ENCODE data around the gene SV2B. TPM values are rescaled to one million over a fixed set of nuclear protein-coding genes. Genes with fewer than 3 reads are reported as not detected.

The SV2B gene
- total RNA-seq, 1 experiment from 2014 or later, result 1.4 TPM

GRCh38 chr15:91072161-91072560 is 27.9 kb upstream of the SV2B start:
- Mint-ChIP-seq H3K4me1 (no peaks in the 10 kb centered on the region), H3K4me3 (no peak overlapping the region), H3K27ac (no peak overlapping the region), H3K36me3 (no peaks in the 10 kb centered on the region), H3K9me3 (no peaks in the 10 kb centered on the region), H3K27me3 (ENCODE audit: low read depth) (no peaks in the 10 kb centered on the region; the same call in 1 of the 2 replicates)
- TF ChIP-seq ERG (CRISPR knock-in tag; IDR thresholded peaks at IDR 0.05) (no peak), CDX4 (CRISPR knock-in tag; IDR thresholded peaks at IDR 0.05; ENCODE audit: borderline replicate concordance) (no peak), HMGXB4 (CRISPR knock-in tag; IDR thresholded peaks at IDR 0.05) (no peak), ZNF416 (CRISPR knock-in tag; IDR thresholded peaks at IDR 0.05) (no peak), TP53 (CRISPR knock-in tag; IDR thresholded peaks at IDR 0.05) (no peak), SMAD4 (CRISPR knock-in tag; IDR thresholded peaks at IDR 0.05) (no peak), CREM (CRISPR knock-in tag; IDR thresholded peaks at IDR 0.05) (no peak), NR1H2 (CRISPR knock-in tag; IDR thresholded peaks at IDR 0.05) (no peak), USF1 (CRISPR knock-in tag; IDR thresholded peaks at IDR 0.05) (no peak), ELF4 (CRISPR knock-in tag; IDR thresholded peaks at IDR 0.05; ENCODE audit: low read depth) (no peak), STAT6 (CRISPR knock-in tag; conservative IDR thresholded peaks at IDR 0.05; ENCODE audit: low read depth) (no peak), JAZF1 (CRISPR knock-in tag; IDR thresholded peaks at IDR 0.05) (no peak), MXD4 (CRISPR knock-in tag; IDR thresholded peaks at IDR 0.05; ENCODE audit: borderline replicate concordance) (no peak), IRF2 (CRISPR knock-in tag; IDR thresholded peaks at IDR 0.05; ENCODE audit: borderline replicate concordance, low read depth) (no peak), TEAD1 (CRISPR knock-in tag; IDR thresholded peaks at IDR 0.05) (no peak), NR2C2 (CRISPR knock-in tag; IDR thresholded peaks at IDR 0.05) (no peak)
- ChIA-PET POLR2A (no interaction called here), CTCF (interaction anchor here (1.6 kb wide), 1 partner anchor 200 kb away, joined by 4 read pairs; no protein-coding TSS in a partner anchor)
- ATAC-seq (no peak), DNase-seq (ENCODE audit: low spot score) (no peak)

GRCh38 chr15:91073077-91073476 is 27.0 kb upstream of the SV2B start:
- no peak for TF ChIP-seq ZNF121 (CRISPR knock-in tag; IDR thresholded peaks at IDR 0.05)
- TF ChIP-seq ATF3 (CRISPR knock-in tag; conservative IDR thresholded peaks at IDR 0.05), result no peak
- TF ChIP-seq ELF4 (CRISPR knock-in tag; IDR thresholded peaks at IDR 0.05; ENCODE audit: low read depth), result no peak
- no peak for TF ChIP-seq AFF4 (CRISPR knock-in tag; IDR thresholded peaks at IDR 0.05; ENCODE audit: borderline replicate concordance)
- TF ChIP-seq EMX1 (CRISPR knock-in tag; IDR thresholded peaks at IDR 0.05), result no peak
- H3K9me3 Mint-ChIP-seq, result no peaks in the 10 kb centered on the region
- no peaks in the 10 kb centered on the region for H3K4me1 Mint-ChIP-seq
- no peak overlapping the region for H3K4me3 Mint-ChIP-seq
- no peaks in the 10 kb centered on the region for H3K27me3 Mint-ChIP-seq (ENCODE audit: low read depth)
- H3K36me3 Mint-ChIP-seq, result no peaks in the 10 kb centered on the region
- ChIA-PET CTCF (interaction anchor here (1.0 to 1.8 kb wide), 2 partner anchors 174 to 199 kb away, joined by 3 to 6 read pairs; no protein-coding TSS in a partner anchor), POLR2A (no interaction called here)
- DNase-seq (ENCODE audit: low spot score) (no peak), ATAC-seq (no peak)
- H3K27ac Mint-ChIP-seq, result no peak overlapping the region

All from WTC11 (cell line).